Breast epithelium (tissue), 3 donors: ENCODE data around the gene ALS2CL.

ENCODE experiments used
- POLR2A ChIP-seq: fragments of 450-650 bp; IDR thresholded peaks from one replicate; pipeline ENCODE4 v1.6.1; 2016; ENCODE audit warnings: antibody characterized with exemption, mild to moderate bottlenecking, moderate library complexity
- POLR2AphosphoS5 ChIP-seq, 3 donors: sonication (generic); formaldehyde crosslinking; IDR thresholded peaks; one replicate each; pipeline ENCODE4 v1.6.1; 2017; ENCODE audit warnings: antibody characterized with exemption in 3 of 3
- TF ChIP-seq, protein P1 (sequence below), 3 donors: fragments of 450-650 bp; IDR thresholded peaks; one replicate each; pipeline ENCODE4 v1.5.1; 2016 to 2017; ENCODE audit warnings: antibody characterized with exemption in 3 of 3, mild to moderate bottlenecking in 3 of 3, moderate library complexity in 3 of 3

DNA sequence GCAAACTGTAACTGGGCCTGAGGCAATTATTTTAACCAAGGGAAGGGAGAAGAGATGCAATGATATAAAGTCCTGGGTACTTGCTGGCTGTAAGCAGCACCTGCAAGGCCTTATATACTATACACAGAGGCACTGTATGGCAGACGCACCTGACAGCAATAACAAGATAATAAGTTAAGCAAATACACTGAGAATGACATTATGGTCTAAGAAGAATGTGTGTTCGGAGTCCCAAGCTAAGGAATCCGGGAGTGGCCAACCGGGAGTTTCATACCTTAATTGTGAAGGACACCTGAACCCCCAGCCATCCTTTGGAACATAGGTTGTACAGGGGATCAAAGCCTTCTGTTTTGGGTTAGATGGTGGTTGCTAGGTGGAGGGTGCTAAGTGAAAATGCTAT, 67.4 kb downstream of the ALS2CL start:
- TF ChIP-seq, protein P1, sequence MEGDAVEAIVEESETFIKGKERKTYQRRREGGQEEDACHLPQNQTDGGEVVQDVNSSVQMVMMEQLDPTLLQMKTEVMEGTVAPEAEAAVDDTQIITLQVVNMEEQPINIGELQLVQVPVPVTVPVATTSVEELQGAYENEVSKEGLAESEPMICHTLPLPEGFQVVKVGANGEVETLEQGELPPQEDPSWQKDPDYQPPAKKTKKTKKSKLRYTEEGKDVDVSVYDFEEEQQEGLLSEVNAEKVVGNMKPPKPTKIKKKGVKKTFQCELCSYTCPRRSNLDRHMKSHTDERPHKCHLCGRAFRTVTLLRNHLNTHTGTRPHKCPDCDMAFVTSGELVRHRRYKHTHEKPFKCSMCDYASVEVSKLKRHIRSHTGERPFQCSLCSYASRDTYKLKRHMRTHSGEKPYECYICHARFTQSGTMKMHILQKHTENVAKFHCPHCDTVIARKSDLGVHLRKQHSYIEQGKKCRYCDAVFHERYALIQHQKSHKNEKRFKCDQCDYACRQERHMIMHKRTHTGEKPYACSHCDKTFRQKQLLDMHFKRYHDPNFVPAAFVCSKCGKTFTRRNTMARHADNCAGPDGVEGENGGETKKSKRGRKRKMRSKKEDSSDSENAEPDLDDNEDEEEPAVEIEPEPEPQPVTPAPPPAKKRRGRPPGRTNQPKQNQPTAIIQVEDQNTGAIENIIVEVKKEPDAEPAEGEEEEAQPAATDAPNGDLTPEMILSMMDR (IDR thresholded peaks at IDR 0.05) = no peak
- TF ChIP-seq POLR2A = no peak
- no peak for TF ChIP-seq POLR2AphosphoS5 (IDR thresholded peaks at IDR 0.05)
